ENCODE measurements around the gene IGSF21.
A peak's percentile ranks its signal among the peaks of the same experiment; 100 is the strongest.

Gene IGSF21

GRCh38 chr1:18290740-18291412 is 183.3 kb downstream of the IGSF21 start:
- Histone ChIP-seq H3K36me3 (ENCODE audit: control insufficient read depth, insufficient read depth, low read length) (no peaks in the 10 kb centered on the region), H3K4me2 (ENCODE audit: low read length) (no peak overlapping the region), H3K56ac (ENCODE audit: low read length) (peak overlapping the region; percentile 38), H3K4me1 (ENCODE audit: control insufficient read depth, low read depth, low read length) (peaks cover 5% of the 10 kb centered on the region), H3K79me2 (ENCODE audit: control insufficient read depth, insufficient read depth, low read length) (no peaks in the 10 kb centered on the region), H3K4me3 (ENCODE audit: low read length) (no peak overlapping the region), H2BK120ac (ENCODE audit: low read depth, low read length) (no peak overlapping the region), H2AK5ac (ENCODE audit: low read length) (no peak overlapping the region), H3K27me3 (ENCODE audit: insufficient read depth, low read length, poor library complexity) (no peaks in the 10 kb centered on the region), H3K79me1 (ENCODE audit: low read length) (no peaks in the 10 kb centered on the region), H2BK5ac (ENCODE audit: low read length) (no peak overlapping the region), H3K18ac (ENCODE audit: low read length) (no peak overlapping the region), H4K8ac (ENCODE audit: low read depth, low read length) (no peak overlapping the region), H2BK15ac (replicated peaks; ENCODE audit: low read depth) (no peak overlapping the region), H3K27ac (ENCODE audit: low read depth, low read length) (no peak overlapping the region), H3K9ac (ENCODE audit: low read length) (no peak overlapping the region), H3K23ac (ENCODE audit: low read length) (no peak overlapping the region), H3K4ac (ENCODE audit: low read depth, low read length) (no peak overlapping the region), H4K5ac (ENCODE audit: low read length) (no peak overlapping the region)
- no CpG with 5 or more reads among the region's 27 CpGs for WGBS (ENCODE audit: extremely low coverage, insufficient coverage, low lambda C conversion rate)
- peak; percentile 35 for DNase-seq

GRCh38 chr1:18292531-18292930 is 184.9 kb downstream of the IGSF21 start:
- Histone ChIP-seq H3K4me1 (ENCODE audit: control insufficient read depth, low read depth, low read length) (peaks cover 5% of the 10 kb centered on the region), H2BK5ac (ENCODE audit: low read length) (no peak overlapping the region), H3K4ac (ENCODE audit: low read depth, low read length) (no peak overlapping the region), H2AK5ac (ENCODE audit: low read length) (no peak overlapping the region), H3K27me3 (ENCODE audit: insufficient read depth, low read length, poor library complexity) (no peaks in the 10 kb centered on the region), H2BK15ac (replicated peaks; ENCODE audit: low read depth) (no peak overlapping the region), H4K5ac (ENCODE audit: low read length) (no peak overlapping the region), H3K23ac (ENCODE audit: low read length) (no peak overlapping the region), H2BK120ac (ENCODE audit: low read depth, low read length) (no peak overlapping the region), H3K4me3 (ENCODE audit: low read length) (no peak overlapping the region), H3K9ac (ENCODE audit: low read length) (no peak overlapping the region), H3K18ac (ENCODE audit: low read length) (no peak overlapping the region), H4K8ac (ENCODE audit: low read depth, low read length) (no peak overlapping the region), H3K27ac (ENCODE audit: low read depth, low read length) (no peak overlapping the region), H3K56ac (ENCODE audit: low read length) (peak overlapping the region; percentile 2), H3K36me3 (ENCODE audit: control insufficient read depth, insufficient read depth, low read length) (no peaks in the 10 kb centered on the region), H3K4me2 (ENCODE audit: low read length) (no peak overlapping the region), H3K79me2 (ENCODE audit: control insufficient read depth, insufficient read depth, low read length) (no peaks in the 10 kb centered on the region), H3K79me1 (ENCODE audit: low read length) (no peaks in the 10 kb centered on the region)
- no peak for DNase-seq
- WGBS (ENCODE audit: extremely low coverage, insufficient coverage, low lambda C conversion rate) = no CpG with 5 or more reads among the region's 7 CpGs

GRCh38 chr1:18293291-18293690 is 185.7 kb downstream of the IGSF21 start:
- no peak overlapping the region for H3K4me3 ChIP-seq (ENCODE audit: low read length)
- no peak overlapping the region for H3K56ac ChIP-seq (ENCODE audit: low read length)
- H3K27ac ChIP-seq (ENCODE audit: low read depth, low read length) = no peak overlapping the region
- no peaks in the 10 kb centered on the region for H3K79me2 ChIP-seq (ENCODE audit: control insufficient read depth, insufficient read depth, low read length)
- no peaks in the 10 kb centered on the region for H3K79me1 ChIP-seq (ENCODE audit: low read length)
- no peak overlapping the region for H2BK120ac ChIP-seq (ENCODE audit: low read depth, low read length)
- H3K9ac ChIP-seq (ENCODE audit: low read length) = no peak overlapping the region
- H3K36me3 ChIP-seq (ENCODE audit: control insufficient read depth, insufficient read depth, low read length) = no peaks in the 10 kb centered on the region
- no peak overlapping the region for H4K8ac ChIP-seq (ENCODE audit: low read depth, low read length)
- no peak overlapping the region for H3K18ac ChIP-seq (ENCODE audit: low read length)
- H3K23ac ChIP-seq (ENCODE audit: low read length) = no peak overlapping the region
- H2BK5ac ChIP-seq (ENCODE audit: low read length) = no peak overlapping the region
- H2AK5ac ChIP-seq (ENCODE audit: low read length) = no peak overlapping the region
- H3K27me3 ChIP-seq (ENCODE audit: insufficient read depth, low read length, poor library complexity) = no peaks in the 10 kb centered on the region
- DNase-seq = no peak
- H4K5ac ChIP-seq (ENCODE audit: low read length) = no peak overlapping the region
- no CpG with 5 or more reads among the region's 6 CpGs for WGBS (ENCODE audit: extremely low coverage, insufficient coverage, low lambda C conversion rate)
- no peak overlapping the region for H3K4me2 ChIP-seq (ENCODE audit: low read length)
- H3K4ac ChIP-seq (ENCODE audit: low read depth, low read length) = no peak overlapping the region
- H2BK15ac ChIP-seq (replicated peaks; ENCODE audit: low read depth) = no peak overlapping the region
- peaks cover 5% of the 10 kb centered on the region for H3K4me1 ChIP-seq (ENCODE audit: control insufficient read depth, low read depth, low read length)

- Histone ChIP-seq H3K4ac (ENCODE audit: low read depth, low read length) (no peak overlapping the region), H3K27ac (ENCODE audit: low read depth, low read length) (peak overlapping the region; percentile 42), H3K4me2 (ENCODE audit: low read length) (no peak overlapping the region), H3K27me3 (ENCODE audit: insufficient read depth, low read length, poor library complexity) (no peaks in the 10 kb centered on the region), H3K18ac (ENCODE audit: low read length) (no peak overlapping the region), H2BK15ac (replicated peaks; ENCODE audit: low read depth) (no peak overlapping the region), H2BK120ac (ENCODE audit: low read depth, low read length) (no peak overlapping the region), H3K23ac (ENCODE audit: low read length) (no peak overlapping the region), H3K9ac (ENCODE audit: low read length) (no peak overlapping the region), H3K79me2 (ENCODE audit: control insufficient read depth, insufficient read depth, low read length) (no peaks in the 10 kb centered on the region), H3K79me1 (ENCODE audit: low read length) (no peaks in the 10 kb centered on the region), H3K56ac (ENCODE audit: low read length) (peak overlapping the region; percentile 58), H3K4me3 (ENCODE audit: low read length) (no peak overlapping the region), H2BK5ac (ENCODE audit: low read length) (peak overlapping the region; percentile 65), H4K5ac (ENCODE audit: low read length) (no peak overlapping the region), H3K36me3 (ENCODE audit: control insufficient read depth, insufficient read depth, low read length) (no peaks in the 10 kb centered on the region), H3K4me1 (ENCODE audit: control insufficient read depth, low read depth, low read length) (peaks cover 5% of the 10 kb centered on the region), H2AK5ac (ENCODE audit: low read length) (no peak overlapping the region), H4K8ac (ENCODE audit: low read depth, low read length) (no peak overlapping the region)
- WGBS (ENCODE audit: extremely low coverage, insufficient coverage, low lambda C conversion rate) = no CpG with 5 or more reads among the region's 16 CpGs
- peak; percentile 67 for DNase-seq
Observed at GRCh38 chr1:18294437-18295176, 187.0 kb downstream of the IGSF21 start.

- H3K27ac ChIP-seq (ENCODE audit: low read depth, low read length) = peak overlapping the region; percentile 39
- H3K4ac ChIP-seq (ENCODE audit: low read depth, low read length) = no peak overlapping the region
- H4K5ac ChIP-seq (ENCODE audit: low read length) = no peak overlapping the region
- no peak overlapping the region for H3K9ac ChIP-seq (ENCODE audit: low read length)
- peak overlapping the region; percentile 57 for H2BK5ac ChIP-seq (ENCODE audit: low read length)
- H3K18ac ChIP-seq (ENCODE audit: low read length) = peak overlapping the region; percentile 31
- H3K56ac ChIP-seq (ENCODE audit: low read length) = peak overlapping the region; percentile 25
- no peak overlapping the region for H3K4me2 ChIP-seq (ENCODE audit: low read length)
- H4K8ac ChIP-seq (ENCODE audit: low read depth, low read length) = no peak overlapping the region
- no CpG with 5 or more reads among the region's 11 CpGs for WGBS (ENCODE audit: extremely low coverage, insufficient coverage, low lambda C conversion rate)
- H3K4me1 ChIP-seq (ENCODE audit: control insufficient read depth, low read depth, low read length) = peaks cover 5% of the 10 kb centered on the region
- no peak overlapping the region for H2BK120ac ChIP-seq (ENCODE audit: low read depth, low read length)
- H3K27me3 ChIP-seq (ENCODE audit: insufficient read depth, low read length, poor library complexity) = no peaks in the 10 kb centered on the region
- no peak overlapping the region for H3K4me3 ChIP-seq (ENCODE audit: low read length)
- peak; percentile 93 for DNase-seq
- no peaks in the 10 kb centered on the region for H3K79me1 ChIP-seq (ENCODE audit: low read length)
- no peak overlapping the region for H3K23ac ChIP-seq (ENCODE audit: low read length)
- H3K36me3 ChIP-seq (ENCODE audit: control insufficient read depth, insufficient read depth, low read length) = no peaks in the 10 kb centered on the region
- peak overlapping the region; percentile 22 for H2AK5ac ChIP-seq (ENCODE audit: low read length)
- no peak overlapping the region for H2BK15ac ChIP-seq (replicated peaks; ENCODE audit: low read depth)
- no peaks in the 10 kb centered on the region for H3K79me2 ChIP-seq (ENCODE audit: control insufficient read depth, insufficient read depth, low read length)
Observed at GRCh38 chr1:18297896-18298648, 190.5 kb downstream of the IGSF21 start.

Measured in mesendoderm (in vitro differentiated cells).